ENCODE data around the gene STX7.

DNA sequence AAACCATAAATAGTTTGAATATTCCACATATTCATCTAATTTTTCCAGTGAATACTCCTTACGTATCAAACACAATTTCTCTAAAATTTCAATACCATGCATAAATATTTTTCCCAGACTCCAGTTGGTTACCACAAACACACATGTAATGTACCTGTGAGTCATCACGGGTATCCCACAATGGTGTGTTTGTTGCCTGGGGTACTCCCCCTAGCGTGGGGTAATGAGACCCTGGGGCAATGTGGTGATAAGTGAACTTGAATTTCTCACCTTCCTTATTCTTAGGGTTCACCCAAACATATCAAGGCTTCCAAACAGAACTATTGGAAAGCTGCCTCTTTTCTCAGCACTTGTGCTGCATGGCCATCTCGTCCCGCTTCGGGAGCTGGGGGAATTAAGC lies 51.0 kb downstream of the STX7 start:
- TF ChIP-seq, protein P1, sequence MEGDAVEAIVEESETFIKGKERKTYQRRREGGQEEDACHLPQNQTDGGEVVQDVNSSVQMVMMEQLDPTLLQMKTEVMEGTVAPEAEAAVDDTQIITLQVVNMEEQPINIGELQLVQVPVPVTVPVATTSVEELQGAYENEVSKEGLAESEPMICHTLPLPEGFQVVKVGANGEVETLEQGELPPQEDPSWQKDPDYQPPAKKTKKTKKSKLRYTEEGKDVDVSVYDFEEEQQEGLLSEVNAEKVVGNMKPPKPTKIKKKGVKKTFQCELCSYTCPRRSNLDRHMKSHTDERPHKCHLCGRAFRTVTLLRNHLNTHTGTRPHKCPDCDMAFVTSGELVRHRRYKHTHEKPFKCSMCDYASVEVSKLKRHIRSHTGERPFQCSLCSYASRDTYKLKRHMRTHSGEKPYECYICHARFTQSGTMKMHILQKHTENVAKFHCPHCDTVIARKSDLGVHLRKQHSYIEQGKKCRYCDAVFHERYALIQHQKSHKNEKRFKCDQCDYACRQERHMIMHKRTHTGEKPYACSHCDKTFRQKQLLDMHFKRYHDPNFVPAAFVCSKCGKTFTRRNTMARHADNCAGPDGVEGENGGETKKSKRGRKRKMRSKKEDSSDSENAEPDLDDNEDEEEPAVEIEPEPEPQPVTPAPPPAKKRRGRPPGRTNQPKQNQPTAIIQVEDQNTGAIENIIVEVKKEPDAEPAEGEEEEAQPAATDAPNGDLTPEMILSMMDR (IDR thresholded peaks at IDR 0.05), result no peak
- TF ChIP-seq POLR2A (IDR thresholded peaks at IDR 0.05), result no peak
- no peak for TF ChIP-seq POLR2AphosphoS5 (IDR thresholded peaks at IDR 0.05)

All from breast epithelium (tissue), 3 donors.